Breast epithelium (tissue), 4 donors: ENCODE results near the gene RSPH6A. TPM values are rescaled to one million over a fixed set of nuclear protein-coding genes. Genes with fewer than 3 reads are reported as not detected.
A peak's percentile ranks its signal among the peaks of the same experiment; 100 is the strongest.

Experiments used
- DNase-seq, 2 donors: peaks; one replicate each; pipeline ENCODE4 v3.0.0-alpha.2; 2019; ENCODE audit warnings: low spot score in 2 of 2
- H3K27ac ChIP-seq, 2 donors: fragments of 200-600 bp; sonication (generic) in 1 of 2; one replicate each; pipeline ENCODE4 v1.5.1; 2016 to 2019; ENCODE audit warnings: mild to moderate bottlenecking in 1 of 2
- H3K27me3 ChIP-seq, 2 donors: fragments of 200-600 bp; sonication (generic) in 1 of 2; one replicate each; pipeline versions ENCODE4 v1.5.1 to v1.6.0; 2017 to 2019; ENCODE audit warnings: control low read depth in 1 of 2, mild to moderate bottlenecking in 1 of 2
- H3K36me3 ChIP-seq: fragments of 200-600 bp; one replicate; pipeline ENCODE4 v1.5.1; 2019
- H3K4me1 ChIP-seq, 2 donors: fragments of 200-600 bp; sonication (generic); one replicate each; pipeline ENCODE4 v1.5.1; 2016 to 2019; ENCODE audit warnings: control low read depth in 1 of 2
- H3K4me3 ChIP-seq, 3 donors: fragments of 200-600 bp; sonication (generic); 1 replicate in 2 of 3; 2 replicates in 1 of 3; pipeline ENCODE4 v1.5.1; 2016 to 2019; ENCODE audit warnings: mild to moderate bottlenecking in 3 of 3, moderate library complexity in 2 of 3
- H3K9me3 ChIP-seq, 2 donors: fragments of 200-600 bp; sonication (generic) in 1 of 2; one replicate each; pipeline ENCODE4 v1.5.1; 2016 to 2019; ENCODE audit warnings: control low read depth in 1 of 2
- CTCF ChIP-seq, 3 donors: fragments of 450-650 bp; IDR thresholded peaks; one replicate each; pipeline ENCODE4 v1.5.1; 2016 to 2017; ENCODE audit warnings: antibody characterized with exemption in 3 of 3, mild to moderate bottlenecking in 3 of 3, moderate library complexity in 3 of 3
- POLR2A ChIP-seq: fragments of 450-650 bp; IDR thresholded peaks from one replicate; pipeline ENCODE4 v1.6.1; 2016; ENCODE audit warnings: antibody characterized with exemption, mild to moderate bottlenecking, moderate library complexity
- POLR2AphosphoS5 ChIP-seq, 3 donors: sonication (generic); formaldehyde crosslinking; IDR thresholded peaks; one replicate each; pipeline ENCODE4 v1.6.1; 2017; ENCODE audit warnings: antibody characterized with exemption in 3 of 3
- intact Hi-C: fragments of 100-400 bp; cut with DNase I; formaldehyde crosslinking; loops from one replicate; pipeline ENCODE4 v1.15.1; 2023; ENCODE audit warnings: low total_unique reads
- total RNA-seq, 3 donors: library from RNA; depleted of rRNA; stranded (reverse); fragments of >200 nt; gene quantifications; one replicate each; pipeline ENCODE4 v1.1.0, GENCODE V29; 2016

Gene RSPH6A
- total RNA-seq, 3 donors from 2014 or later: 0.15 TPM; not detected in 2

- intact Hi-C loops: no loop called here
- H3K27me3 ChIP-seq: no peaks in the 10 kb centered on the region
- TF ChIP-seq CTCF (IDR thresholded peaks at IDR 0.05) (no peak), POLR2AphosphoS5 (IDR thresholded peaks at IDR 0.05) (peak in 2 of 3 donors; percentile 48 to 51), POLR2A (peak; percentile 59)
- DNase-seq: peak; percentile 83 to 84
- peaks cover 6 to 14% of the 10 kb centered on the region in 2 donors for H3K4me1 ChIP-seq
- no peaks in the 10 kb centered on the region for H3K36me3 ChIP-seq
- peak overlapping the region; percentile 78 to 94 (median 83) for H3K4me3 ChIP-seq
- H3K27ac ChIP-seq: peak overlapping the region; percentile 90 to 98
- no peaks in the 10 kb centered on the region for H3K9me3 ChIP-seq
Observed at GRCh38 chr19:45767410-45767880, 47.7 kb downstream of the RSPH6A start.

GRCh38 chr19:45766869-45767346 lies 48.2 kb downstream of the RSPH6A start:
- Histone ChIP-seq H3K4me3 (peak overlapping the region; percentile 78 to 94 (median 83)), H3K9me3 (no peaks in the 10 kb centered on the region), H3K27ac (peak overlapping the region; percentile 90 to 98), H3K36me3 (no peaks in the 10 kb centered on the region), H3K4me1 (peaks cover 6 to 14% of the 10 kb centered on the region in 2 donors), H3K27me3 (no peaks in the 10 kb centered on the region)
- intact Hi-C loops: no loop called here
- TF ChIP-seq CTCF (IDR thresholded peaks at IDR 0.05) (no peak), POLR2AphosphoS5 (IDR thresholded peaks at IDR 0.05) (peak in 1 of 3 donors; percentile 1), POLR2A (no peak)
- no peak for DNase-seq

GRCh38 chr19:45766296-45766868 lies 48.7 kb downstream of the RSPH6A start:
- no peaks in the 10 kb centered on the region for H3K27me3 ChIP-seq
- peak overlapping the region; percentile 90 to 98 for H3K27ac ChIP-seq
- no peak for DNase-seq
- no peaks in the 10 kb centered on the region for H3K9me3 ChIP-seq
- peaks cover 6 to 14% of the 10 kb centered on the region in 2 donors for H3K4me1 ChIP-seq
- peak overlapping the region; percentile 78 to 94 (median 83) for H3K4me3 ChIP-seq
- intact Hi-C loops: no loop called here
- no peaks in the 10 kb centered on the region for H3K36me3 ChIP-seq
- TF ChIP-seq CTCF (IDR thresholded peaks at IDR 0.05) (no peak), POLR2AphosphoS5 (IDR thresholded peaks at IDR 0.05) (no peak), POLR2A (no peak)

- H3K9me3 ChIP-seq: no peaks in the 10 kb centered on the region
- no peak for DNase-seq
- peaks cover 6 to 14% of the 10 kb centered on the region in 2 donors for H3K4me1 ChIP-seq
- intact Hi-C loops: no loop called here
- no peaks in the 10 kb centered on the region for H3K36me3 ChIP-seq
- H3K4me3 ChIP-seq: peak overlapping the region in 2 of 3 donors; percentile 83 to 94
- TF ChIP-seq POLR2A (no peak), POLR2AphosphoS5 (IDR thresholded peaks at IDR 0.05) (no peak), CTCF (IDR thresholded peaks at IDR 0.05) (no peak)
- H3K27ac ChIP-seq: peak overlapping the region; percentile 90 to 98
- H3K27me3 ChIP-seq: no peaks in the 10 kb centered on the region
Observed at GRCh38 chr19:45765702-45766295, 49.3 kb downstream of the RSPH6A start.
